Left kidney (tissue), 1 donor: ENCODE data around the gene DBN1. TPM values are rescaled to one million over a fixed set of nuclear protein-coding genes. Genes with fewer than 3 reads are reported as not detected.

Experiments
- polyA plus RNA-seq: library from polyadenylated mRNA; unstranded; fragments of 120-200 nt; gene quantifications from one replicate; pipeline ENCODE4 v1.2.1, GENCODE V29; 2013; ENCODE audit not compliant: insufficient read length

DBN1 gene
- polyA plus RNA-seq, 1 donor: 175 TPM

Other genes starting within 250 kb of the DBN1 start
- 23.7 TPM for gene RAB24, start 169.9 kb downstream of the DBN1 start, polyA plus RNA-seq
- 85.3 TPM for gene PRELID1, start 169.8 kb downstream of the DBN1 start, polyA plus RNA-seq
- 16.7 TPM for gene MXD3, start 161.7 kb downstream of the DBN1 start, polyA plus RNA-seq
- 118 TPM for gene LMAN2, start 122.0 kb downstream of the DBN1 start, polyA plus RNA-seq
- 11.1 TPM for gene RGS14, start 115.7 kb downstream of the DBN1 start, polyA plus RNA-seq
- 200 TPM for gene SLC34A1, start 89.2 kb downstream of the DBN1 start, polyA plus RNA-seq
- 2.0 TPM for gene PFN3, start 73.0 kb downstream of the DBN1 start, polyA plus RNA-seq
- gene F12, start 64.1 kb downstream of the DBN1 start, polyA plus RNA-seq: 14.6 TPM
- gene GRK6, start 47.0 kb downstream of the DBN1 start, polyA plus RNA-seq: 24.2 TPM
- 1.0 TPM for gene PRR7, start 26.8 kb downstream of the DBN1 start, polyA plus RNA-seq
- gene PDLIM7, start 24.0 kb upstream of the DBN1 start, polyA plus RNA-seq: 107 TPM
- 5.3 TPM for gene DOK3, start 36.2 kb upstream of the DBN1 start, polyA plus RNA-seq
- 94.7 TPM for gene DDX41, start 43.3 kb upstream of the DBN1 start, polyA plus RNA-seq
- gene FAM193B, start 80.9 kb upstream of the DBN1 start, polyA plus RNA-seq: 93.8 TPM
- gene TMED9, start 118.6 kb upstream of the DBN1 start, polyA plus RNA-seq: 139 TPM
- gene B4GALT7, start 126.5 kb upstream of the DBN1 start, polyA plus RNA-seq: 19.1 TPM